Endothelial cell of umbilical vein (primary cell): ENCODE data around the gene TLE3. TPM values are rescaled to one million over a fixed set of nuclear protein-coding genes. Genes with fewer than 3 reads are reported as not detected.

Source experiments
- BruUV-seq: library from RNA; stranded (reverse); fragments of 400-500 nt; replicated peaks from 2 replicates; lab custom pipeline; 2021; lab: Mats Ljungman, UMichigan
- CTCF ChIA-PET: fragments of 300-600, 350-600 bp; sonication (Branson Sonifier 250); formaldehyde crosslinking; loops from one replicate; lab custom pipeline; 2021; ENCODE audit warnings: antibody characterized with exemption, inconsistent platforms; lab: Charles Lee
- POLR2A ChIA-PET: fragments of 300-600, 350-600 bp; sonication (Branson Sonifier 250); formaldehyde crosslinking; loops from one replicate; lab custom pipeline; 2021; ENCODE audit warnings: antibody characterized with exemption, inconsistent platforms; lab: Charles Lee
- DNase-seq: peaks from one replicate; pipeline ENCODE4 v3.0.0-alpha.2; 2011; ENCODE audit warnings: low read depth, low spot score
- FAIRE-seq: peaks from 2 replicates; lab custom pipeline; 2011; peaks lifted over from hg19 to GRCh38; lab: Jason Lieb, UNC
- H2AFZ ChIP-seq: 2 replicates; pipeline ENCODE4 v1.6.0; 2012; ENCODE audit warnings: low read depth, low read length, control low read depth, inconsistent platforms
- H3K27ac ChIP-seq: 2 replicates; pipeline ENCODE4 v1.5.1; 2011; ENCODE audit warnings: low read depth, mild to moderate bottlenecking, control low read depth, low read length, moderate library complexity; ENCODE audit not compliant: insufficient read depth
- H3K27me3 ChIP-seq, 2 experiments: 2 replicates each; pipeline versions ENCODE4 v1.6.0 to v1.6.1; 2011; ENCODE audit warnings: low read length in 2 of 2, mixed read lengths in 1 of 2; ENCODE audit not compliant: control insufficient read depth in 2 of 2, insufficient read depth in 2 of 2
- H3K36me3 ChIP-seq, 2 experiments: 2 replicates in 1 of 2; 3 replicates in 1 of 2; pipeline ENCODE4 v1.5.1; 2011; ENCODE audit warnings: low read length in 2 of 2, mild to moderate bottlenecking in 1 of 2, moderate library complexity in 1 of 2; ENCODE audit not compliant: control insufficient read depth in 2 of 2, insufficient read depth in 2 of 2; ENCODE audit errors: extremely low read depth in 1 of 2
- H3K4me1 ChIP-seq: 3 replicates; pipeline ENCODE4 v1.5.1; 2011; ENCODE audit warnings: mild to moderate bottlenecking, low read length; ENCODE audit not compliant: control insufficient read depth, insufficient read depth; ENCODE audit errors: extremely low read depth
- H3K4me2 ChIP-seq: 2 replicates; pipeline ENCODE4 v1.6.1; 2011; ENCODE audit warnings: low read length, control low read depth, mixed read lengths; ENCODE audit not compliant: insufficient read depth
- H3K4me3 ChIP-seq, 3 experiments: fragments of 200-600 bp in 1 of 3; sonication (generic), shearing (Covaris generic) in 1 of 3; replicated peaks in 1 of 3; 2 replicates each; pipeline ENCODE4 v1.5.1; 2011 to 2016; ENCODE audit warnings: control low read depth in 3 of 3, low read length in 3 of 3, mild to moderate bottlenecking in 2 of 3, inconsistent platforms in 1 of 3, low read depth in 1 of 3, moderate library complexity in 1 of 3; ENCODE audit not compliant: insufficient read depth in 1 of 3
- H3K79me2 ChIP-seq: 2 replicates; pipeline ENCODE4 v1.6.0; 2012; ENCODE audit warnings: low read length, inconsistent platforms; ENCODE audit not compliant: control insufficient read depth, insufficient read depth
- H3K9ac ChIP-seq: replicated peaks from 2 replicates; pipeline ENCODE3; 2011; ENCODE audit warnings: low read length, control low read depth; ENCODE audit not compliant: insufficient read depth; ENCODE audit errors: extremely low read depth
- H3K9me1 ChIP-seq: replicated peaks from 3 replicates; pipeline ENCODE4 v1.6.0; 2011; ENCODE audit warnings: mild to moderate bottlenecking, low read length; ENCODE audit not compliant: control insufficient read depth, insufficient read depth; ENCODE audit errors: extremely low read depth
- H3K9me3 ChIP-seq: replicated peaks from 2 replicates; pipeline ENCODE4 v1.5.1; 2012; ENCODE audit warnings: low read length, inconsistent platforms; ENCODE audit not compliant: control insufficient read depth, insufficient read depth
- H4K20me1 ChIP-seq: replicated peaks from 2 replicates; pipeline ENCODE3; 2011; ENCODE audit warnings: mild to moderate bottlenecking, low read length; ENCODE audit not compliant: control insufficient read depth, insufficient read depth; ENCODE audit errors: extremely low read depth
- CTCF ChIP-seq, 2 donors: IDR thresholded peaks; 1 replicate in 1 of 2; 2 replicates in 1 of 2; pipeline ENCODE4 v1.5.1; 2011; ENCODE audit warnings: low read length in 2 of 2, mild to moderate bottlenecking in 2 of 2, moderate library complexity in 2 of 2, control low read depth in 1 of 2, inconsistent platforms in 1 of 2, low read depth in 1 of 2; ENCODE audit not compliant: insufficient read depth in 1 of 2; ENCODE audit errors: extremely low read depth in 1 of 2
- EZH2 ChIP-seq: IDR thresholded peaks from 2 replicates; pipeline ENCODE4 v1.6.1; 2012; ENCODE audit warnings: borderline replicate concordance, low read depth, mild to moderate bottlenecking, moderate library complexity, low read length, inconsistent platforms; ENCODE audit not compliant: severe bottlenecking
- FOS ChIP-seq: IDR thresholded peaks from 2 replicates; pipeline ENCODE4 v1.6.1; 2011; ENCODE audit warnings: mild to moderate bottlenecking, low read length, moderate library complexity, borderline replicate concordance; ENCODE audit not compliant: insufficient read depth
- GATA2 ChIP-seq: IDR thresholded peaks from 2 replicates; pipeline ENCODE4 v1.7.0; 2011; ENCODE audit warnings: low read depth, mild to moderate bottlenecking, moderate library complexity, mixed read lengths, low read length; ENCODE audit not compliant: insufficient read length, insufficient read depth
- JUN ChIP-seq: IDR thresholded peaks from 2 replicates; pipeline ENCODE4 v1.6.1; 2011; ENCODE audit warnings: borderline replicate concordance, low read depth; ENCODE audit not compliant: insufficient read length, insufficient read depth
- MYC ChIP-seq: IDR thresholded peaks from one replicate; pipeline ENCODE4 v1.6.1; 2011; ENCODE audit warnings: mild to moderate bottlenecking, low read depth, low read length
- POLR2A ChIP-seq: IDR thresholded peaks from 2 replicates; pipeline ENCODE4 v1.6.1; 2012; ENCODE audit warnings: low read depth, mild to moderate bottlenecking, control low read depth, low read length
- POLR2AphosphoS5 ChIP-seq: IDR thresholded peaks from 2 replicates; pipeline ENCODE4 v1.6.1; 2012; ENCODE audit warnings: low read depth, mild to moderate bottlenecking, control low read depth, low read length, moderate library complexity; ENCODE audit not compliant: insufficient read depth
- dilution Hi-C: fragments of 300-500 bp; cut with MboI; formaldehyde crosslinking; loops from one replicate; pipeline ENCODE4 v1.15.0; 2019; ENCODE audit warnings: low sequenced_read_pairs; ENCODE audit not compliant: extremely low pct_ligation_motif_present
- intact Hi-C: fragments of 100-400 bp; cut with micrococcal nuclease; formaldehyde crosslinking; loops from one replicate; pipeline ENCODE4 v1.10.0; 2022
- polyA plus RNA-seq, 4 experiments: library from polyadenylated mRNA; depleted of rRNA in 3 of 4; stranded (reverse) in 3 of 4; unstranded in 1 of 4; fragments of >200 nt; gene quantifications; 2 replicates each; pipeline versions ENCODE4 v1.2.1 to v1.2.3, GENCODE V29; 2011 to 2012; ENCODE audit warnings: missing spikeins in 1 of 4
- total RNA-seq: library from RNA; stranded (reverse); gene quantifications from 2 replicates; pipeline ENCODE4 v1.2.3, GENCODE V29; 2021
- TF ChIP-seq, protein P1 (sequence below): IDR thresholded peaks from 2 replicates; pipeline ENCODE4 v1.6.1; 2011; ENCODE audit not compliant: insufficient read depth, insufficient read length

Gene TLE3
- total and polyA plus RNA-seq, 2 donors (not counting 3 experiments of a cell fraction or from before 2014, with no cell fraction given), result 40.5 to 56.9 TPM

DNA sequence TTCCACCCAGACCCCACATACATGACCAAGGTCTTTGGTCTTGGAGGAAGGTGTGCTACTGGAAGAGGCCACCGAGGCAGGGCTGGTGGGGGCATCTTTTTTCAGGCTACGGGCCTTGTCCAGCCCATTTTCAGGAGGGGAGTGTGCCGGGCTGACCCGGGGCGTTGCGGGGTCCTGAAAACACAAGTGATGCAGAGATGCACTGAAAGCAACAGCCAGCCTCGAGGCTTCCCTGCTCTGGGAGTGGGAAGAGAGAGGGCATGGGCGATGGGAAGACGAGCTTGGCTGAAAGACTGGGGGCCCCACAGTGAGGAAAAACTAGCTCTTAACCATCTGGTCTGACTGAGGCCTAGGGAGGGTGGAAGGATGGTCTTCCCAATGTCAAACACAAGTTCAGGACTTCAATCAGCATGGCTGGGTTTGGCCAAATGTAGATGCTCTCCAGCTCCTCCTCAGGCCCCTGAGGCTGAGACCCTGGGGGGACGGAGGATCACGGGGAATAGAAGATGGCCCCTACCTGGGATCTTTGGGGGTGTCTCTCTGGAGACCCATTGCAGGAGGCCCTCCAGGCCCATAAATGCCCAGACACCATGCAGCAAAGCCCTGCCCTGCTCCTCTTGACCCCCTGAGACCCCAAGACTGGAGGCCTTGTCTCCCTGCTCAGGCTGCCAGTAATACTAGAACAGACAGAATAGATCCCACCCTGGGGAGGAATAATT lies 38.9 kb downstream of the TLE3 start:
- Histone ChIP-seq H3K79me2 (no peaks in the 10 kb centered on the region), H3K4me1 (peaks cover 6% of the 10 kb centered on the region), H4K20me1 (no peaks in the 10 kb centered on the region), H3K4me2 (no peak overlapping the region), H3K27me3 (no peaks in the 10 kb centered on the region), H3K27ac (no peak overlapping the region), H3K9me1 (no peaks in the 10 kb centered on the region), H2AFZ (no peak overlapping the region), H3K9ac (no peak overlapping the region), H3K36me3 (peaks cover 33 to 76% of the 10 kb centered on the region in 2 experiments), H3K9me3 (no peaks in the 10 kb centered on the region), H3K4me3 (no peak overlapping the region)
- no peak for DNase-seq
- ChIA-PET POLR2A (no interaction called here), CTCF (no interaction called here)
- BruUV-seq, result no TSS peak
- intact Hi-C loops (no loop called here), dilution Hi-C loops (no loop called here)
- TF ChIP-seq MYC (no peak), EZH2 (no peak)
- FAIRE-seq, result no peak

GRCh38 chr15:70057931-70058641 lies 39.6 kb downstream of the TLE3 start:
- DNase-seq (no peak), FAIRE-seq (no peak)
- Histone ChIP-seq H3K4me1 (peaks cover 6% of the 10 kb centered on the region), H3K27me3 (no peaks in the 10 kb centered on the region), H2AFZ (no peak overlapping the region), H3K27ac (no peak overlapping the region), H3K4me3 (no peak overlapping the region), H3K9ac (no peak overlapping the region), H3K4me2 (no peak overlapping the region), H3K9me1 (no peaks in the 10 kb centered on the region), H4K20me1 (no peaks in the 10 kb centered on the region), H3K79me2 (no peaks in the 10 kb centered on the region), H3K36me3 (peaks cover 35 to 80% of the 10 kb centered on the region in 2 experiments), H3K9me3 (no peaks in the 10 kb centered on the region)
- CTCF ChIA-PET, result no interaction called here
- intact Hi-C loops (no loop called here), dilution Hi-C loops (no loop called here)
- BruUV-seq, result no TSS peak
- POLR2A ChIA-PET, result no interaction called here
- TF ChIP-seq EZH2 (no peak), POLR2A (no peak), FOS (no peak), POLR2AphosphoS5 (no peak), MYC (no peak), CTCF (IDR thresholded peaks at IDR 0.05; ENCODE audit: extremely low read depth in 1 of 2, insufficient read depth in 1 of 2, low read depth in 1 of 2, low read length in 2 of 2) (no peak), JUN (no peak), GATA2 (no peak)
- TF ChIP-seq, protein P1, sequence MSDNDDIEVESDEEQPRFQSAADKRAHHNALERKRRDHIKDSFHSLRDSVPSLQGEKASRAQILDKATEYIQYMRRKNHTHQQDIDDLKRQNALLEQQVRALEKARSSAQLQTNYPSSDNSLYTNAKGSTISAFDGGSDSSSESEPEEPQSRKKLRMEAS, result no peak
